ENCODE data around the gene NCKAP5.

Gene NCKAP5

GRCh38 chr2:132941296-132942020 lies 626.8 kb downstream of the NCKAP5 start:
- no peak for DNase-seq (ENCODE audit: low read depth, low spot score)
- TF ChIP-seq SUZ12 (IDR thresholded peaks at IDR 0.05; ENCODE audit: extremely low read depth, insufficient read depth, insufficient read length) (no peak), YY1 (IDR thresholded peaks at IDR 0.05; ENCODE audit: insufficient read depth, insufficient read length) (no peak)

GRCh38 chr2:132937629-132938028 lies 630.6 kb downstream of the NCKAP5 start:
- Histone ChIP-seq H3K4me3 (ENCODE audit: insufficient read length, low read depth) (no peak overlapping the region), H3K4me1 (ENCODE audit: insufficient read depth, insufficient read length) (no peaks in the 10 kb centered on the region), H3K9me3 (ENCODE audit: insufficient read depth, low read length) (no peaks in the 10 kb centered on the region), H3K9ac (ENCODE audit: insufficient read length, low read depth) (no peak overlapping the region), H3K36me3 (ENCODE audit: insufficient read depth, insufficient read length, low read length) (no peaks in the 10 kb centered on the region), H3K27me3 (ENCODE audit: insufficient read depth, insufficient read length) (no peaks in the 10 kb centered on the region)
- no peak for TF ChIP-seq YY1 (IDR thresholded peaks at IDR 0.05; ENCODE audit: insufficient read depth, insufficient read length)
- TF ChIP-seq SUZ12 (IDR thresholded peaks at IDR 0.05; ENCODE audit: extremely low read depth, insufficient read depth, insufficient read length): no peak
- TF ChIP-seq ZNF274 (IDR thresholded peaks at IDR 0.05; ENCODE audit: low read depth, low read length): no peak
- no peak for DNase-seq (ENCODE audit: low read depth, low spot score)

More at GRCh38 chr2:132941296-132942020, 626.8 kb downstream of the NCKAP5 start:
- Histone ChIP-seq H3K36me3 (ENCODE audit: insufficient read depth, insufficient read length, low read length) (no peaks in the 10 kb centered on the region), H3K4me3 (ENCODE audit: insufficient read length, low read depth) (no peak overlapping the region), H3K9me3 (ENCODE audit: insufficient read depth, low read length) (no peaks in the 10 kb centered on the region), H3K9ac (ENCODE audit: insufficient read length, low read depth) (no peak overlapping the region), H3K27me3 (ENCODE audit: insufficient read depth, insufficient read length) (no peaks in the 10 kb centered on the region), H3K4me1 (ENCODE audit: insufficient read depth, insufficient read length) (no peaks in the 10 kb centered on the region)

GRCh38 chr2:132936791-132937190 lies 631.5 kb downstream of the NCKAP5 start:
- Histone ChIP-seq H3K4me1 (ENCODE audit: insufficient read depth, insufficient read length) (no peaks in the 10 kb centered on the region), H3K27me3 (ENCODE audit: insufficient read depth, insufficient read length) (no peaks in the 10 kb centered on the region), H3K36me3 (ENCODE audit: insufficient read depth, insufficient read length, low read length) (no peaks in the 10 kb centered on the region), H3K4me3 (ENCODE audit: insufficient read length, low read depth) (no peak overlapping the region), H3K9me3 (ENCODE audit: insufficient read depth, low read length) (no peaks in the 10 kb centered on the region), H3K9ac (ENCODE audit: insufficient read length, low read depth) (no peak overlapping the region)
- TF ChIP-seq YY1 (IDR thresholded peaks at IDR 0.05; ENCODE audit: insufficient read depth, insufficient read length): no peak
- TF ChIP-seq SUZ12 (IDR thresholded peaks at IDR 0.05; ENCODE audit: extremely low read depth, insufficient read depth, insufficient read length): no peak
- no peak for TF ChIP-seq ZNF274 (IDR thresholded peaks at IDR 0.05; ENCODE audit: low read depth, low read length)
- no peak for DNase-seq (ENCODE audit: low read depth, low spot score)

- DNase-seq (ENCODE audit: low read depth, low spot score): no peak
- Histone ChIP-seq H3K4me1 (ENCODE audit: insufficient read depth, insufficient read length) (no peaks in the 10 kb centered on the region), H3K9me3 (ENCODE audit: insufficient read depth, low read length) (no peaks in the 10 kb centered on the region), H3K4me3 (ENCODE audit: insufficient read length, low read depth) (no peak overlapping the region), H3K36me3 (ENCODE audit: insufficient read depth, insufficient read length, low read length) (no peaks in the 10 kb centered on the region), H3K9ac (ENCODE audit: insufficient read length, low read depth) (no peak overlapping the region), H3K27me3 (ENCODE audit: insufficient read depth, insufficient read length) (no peaks in the 10 kb centered on the region)
- TF ChIP-seq YY1 (IDR thresholded peaks at IDR 0.05; ENCODE audit: insufficient read depth, insufficient read length): no peak
- no peak for TF ChIP-seq ZNF274 (IDR thresholded peaks at IDR 0.05; ENCODE audit: low read depth, low read length)
- TF ChIP-seq SUZ12 (IDR thresholded peaks at IDR 0.05; ENCODE audit: extremely low read depth, insufficient read depth, insufficient read length): no peak
These were observed 632.0 kb downstream of the NCKAP5 start for GRCh38 chr2:132936261-132936660.

GRCh38 chr2:132929786-132930185 lies 638.5 kb downstream of the NCKAP5 start:
- H3K9me3 ChIP-seq (ENCODE audit: insufficient read depth, low read length): no peaks in the 10 kb centered on the region
- H3K27me3 ChIP-seq (ENCODE audit: insufficient read depth, insufficient read length): no peaks in the 10 kb centered on the region
- DNase-seq (ENCODE audit: low read depth, low spot score): no peak
- no peak overlapping the region for H3K4me3 ChIP-seq (ENCODE audit: insufficient read length, low read depth)
- H3K4me1 ChIP-seq (ENCODE audit: insufficient read depth, insufficient read length): no peaks in the 10 kb centered on the region
- TF ChIP-seq ZNF274 (IDR thresholded peaks at IDR 0.05; ENCODE audit: low read depth, low read length) (no peak), SUZ12 (IDR thresholded peaks at IDR 0.05; ENCODE audit: extremely low read depth, insufficient read depth, insufficient read length) (no peak), YY1 (IDR thresholded peaks at IDR 0.05; ENCODE audit: insufficient read depth, insufficient read length) (no peak)
- H3K9ac ChIP-seq (ENCODE audit: insufficient read length, low read depth): no peak overlapping the region
- H3K36me3 ChIP-seq (ENCODE audit: insufficient read depth, insufficient read length, low read length): no peaks in the 10 kb centered on the region

- Histone ChIP-seq H3K27me3 (ENCODE audit: insufficient read depth, insufficient read length) (no peaks in the 10 kb centered on the region), H3K9ac (ENCODE audit: insufficient read length, low read depth) (no peak overlapping the region), H3K4me1 (ENCODE audit: insufficient read depth, insufficient read length) (no peaks in the 10 kb centered on the region), H3K9me3 (ENCODE audit: insufficient read depth, low read length) (no peaks in the 10 kb centered on the region), H3K36me3 (ENCODE audit: insufficient read depth, insufficient read length, low read length) (no peaks in the 10 kb centered on the region), H3K4me3 (ENCODE audit: insufficient read length, low read depth) (no peak overlapping the region)
- TF ChIP-seq YY1 (IDR thresholded peaks at IDR 0.05; ENCODE audit: insufficient read depth, insufficient read length): no peak
- TF ChIP-seq SUZ12 (IDR thresholded peaks at IDR 0.05; ENCODE audit: extremely low read depth, insufficient read depth, insufficient read length): no peak
- TF ChIP-seq ZNF274 (IDR thresholded peaks at IDR 0.05; ENCODE audit: low read depth, low read length): no peak
- no peak for DNase-seq (ENCODE audit: low read depth, low spot score)
These were observed 644.5 kb downstream of the NCKAP5 start for GRCh38 chr2:132923787-132924186.

GRCh38 chr2:132915812-132916549 lies 652.3 kb downstream of the NCKAP5 start:
- TF ChIP-seq ZNF274 (IDR thresholded peaks at IDR 0.05; ENCODE audit: low read depth, low read length) (no peak), SUZ12 (IDR thresholded peaks at IDR 0.05; ENCODE audit: extremely low read depth, insufficient read depth, insufficient read length) (no peak), YY1 (IDR thresholded peaks at IDR 0.05; ENCODE audit: insufficient read depth, insufficient read length) (no peak)
- Histone ChIP-seq H3K4me1 (ENCODE audit: insufficient read depth, insufficient read length) (no peaks in the 10 kb centered on the region), H3K36me3 (ENCODE audit: insufficient read depth, insufficient read length, low read length) (no peaks in the 10 kb centered on the region), H3K27me3 (ENCODE audit: insufficient read depth, insufficient read length) (no peaks in the 10 kb centered on the region), H3K9ac (ENCODE audit: insufficient read length, low read depth) (no peak overlapping the region), H3K9me3 (ENCODE audit: insufficient read depth, low read length) (no peaks in the 10 kb centered on the region), H3K4me3 (ENCODE audit: insufficient read length, low read depth) (no peak overlapping the region)
- DNase-seq (ENCODE audit: low read depth, low spot score): no peak

Data from NT2/D1 (cell line).